Hematopoietic multipotent progenitor cell (in vitro differentiated cells): Measurements from ENCODE around the gene ADRA1B. TPM values are rescaled to one million over a fixed set of nuclear protein-coding genes. Genes with fewer than 3 reads are reported as not detected.

Experiments
- DNase-seq, 3 donors: peaks; one replicate each; pipeline ENCODE4 v3.0.0-alpha.2; 2011 to 2015; ENCODE audit warnings: low read depth in 2 of 3, low spot score in 2 of 3
- total RNA-seq: library from RNA; depleted of rRNA; stranded (reverse); fragments of >200 nt; gene quantifications from one replicate; pipeline ENCODE4 v1.2.3, GENCODE V29; 2012

ADRA1B gene
- total RNA-seq, 1 donor, result not detected

GRCh38 chr5:159923008-159923407, 6.7 kb downstream of the ADRA1B start:
- no peak for DNase-seq

GRCh38 chr5:159928122-159928909, 12.0 kb downstream of the ADRA1B start:
- DNase-seq, result no peak

- no peak for DNase-seq
Observed at GRCh38 chr5:159929176-159929575, 12.9 kb downstream of the ADRA1B start.

GRCh38 chr5:159933531-159934485, 17.5 kb downstream of the ADRA1B start:
- DNase-seq, result no peak

GRCh38 chr5:159935946-159936345, 19.7 kb downstream of the ADRA1B start:
- no peak for DNase-seq

- no peak for DNase-seq
Observed at GRCh38 chr5:159936686-159937329, 20.5 kb downstream of the ADRA1B start.

- no peak for DNase-seq
Observed at GRCh38 chr5:159937580-159937979, 21.3 kb downstream of the ADRA1B start.

GRCh38 chr5:159943326-159943725, 27.0 kb downstream of the ADRA1B start:
- DNase-seq, result no peak

GRCh38 chr5:159944056-159944600, 27.8 kb downstream of the ADRA1B start:
- no peak for DNase-seq

- no peak for DNase-seq
Observed at GRCh38 chr5:159945359-159945758, 29.1 kb downstream of the ADRA1B start.

- no peak for DNase-seq
Observed at GRCh38 chr5:159947708-159948358, 31.6 kb downstream of the ADRA1B start.

- no peak for DNase-seq
Observed at GRCh38 chr5:159951387-159951786, 35.1 kb downstream of the ADRA1B start.

- DNase-seq, result no peak
Observed at GRCh38 chr5:159951834-159952233, 35.6 kb downstream of the ADRA1B start.

- no peak for DNase-seq
Observed at GRCh38 chr5:159953609-159954008, 37.3 kb downstream of the ADRA1B start.

- no peak for DNase-seq
Observed at GRCh38 chr5:159955056-159955624, 38.9 kb downstream of the ADRA1B start.

- DNase-seq, result no peak
Observed at GRCh38 chr5:159956074-159956473, 39.8 kb downstream of the ADRA1B start.

- DNase-seq, result no peak
Observed at GRCh38 chr5:159961176-159962160, 45.2 kb downstream of the ADRA1B start.

GRCh38 chr5:159962214-159962613, 45.9 kb downstream of the ADRA1B start:
- DNase-seq, result no peak

- no peak for DNase-seq
Observed at GRCh38 chr5:159963935-159964334, 47.7 kb downstream of the ADRA1B start.
